ENCODE measurements around the gene WDR18. TPM values are rescaled to one million over a fixed set of nuclear protein-coding genes. Genes with fewer than 3 reads are reported as not detected.

The WDR18 gene
- polyA plus RNA-seq, 1 experiment: 44.3 TPM

GRCh38 chr19:994516-994915 is 10.4 kb downstream of the WDR18 start:
- POLR2A ChIA-PET: no interaction called here
- TF ChIP-seq CTCF (IDR thresholded peaks at IDR 0.05; ENCODE audit: insufficient read depth, low read depth, low read length): no peak
- Histone ChIP-seq H3K4me3 (ENCODE audit: low read depth, low read length) (no peak overlapping the region), H3K36me3 (ENCODE audit: control insufficient read depth, insufficient read depth, low read length) (peaks cover 10% of the 10 kb centered on the region), H3K27me3 (ENCODE audit: control insufficient read depth, insufficient read depth, low read length) (peaks cover 15% of the 10 kb centered on the region)
- CTCF ChIA-PET: interaction anchor here (0.8 kb wide), 1 partner anchor 12 kb away, joined by 5 read pairs; no protein-coding TSS in a partner anchor
- no peak for DNase-seq (ENCODE audit: low read depth)

GRCh38 chr19:995051-995827 is 11.1 kb downstream of the WDR18 start:
- Histone ChIP-seq H3K36me3 (ENCODE audit: control insufficient read depth, insufficient read depth, low read length) (peaks cover 9% of the 10 kb centered on the region), H3K4me3 (ENCODE audit: low read depth, low read length) (no peak overlapping the region), H3K27me3 (ENCODE audit: control insufficient read depth, insufficient read depth, low read length) (peaks cover 15% of the 10 kb centered on the region)
- TF ChIP-seq CTCF (IDR thresholded peaks at IDR 0.05; ENCODE audit: insufficient read depth, low read depth, low read length): no peak
- DNase-seq (ENCODE audit: low read depth): no peak
- POLR2A ChIA-PET: no interaction called here
- CTCF ChIA-PET: interaction anchor here (0.8 to 1.5 kb wide), 2 partner anchors 11 to 12 kb away, joined by 4 to 5 read pairs; partner anchors contain the start of gene WDR18

GRCh38 chr19:996051-996838 is 12.1 kb downstream of the WDR18 start:
- no peak for TF ChIP-seq CTCF (IDR thresholded peaks at IDR 0.05; ENCODE audit: insufficient read depth, low read depth, low read length)
- peaks cover 18% of the 10 kb centered on the region for H3K27me3 ChIP-seq (ENCODE audit: control insufficient read depth, insufficient read depth, low read length)
- DNase-seq (ENCODE audit: low read depth): no peak
- CTCF ChIA-PET: interaction anchor here (0.9 to 1.5 kb wide), 6 partner anchors 12 to 133 kb away, joined by 3 to 6 read pairs (median 4); partner anchors contain the start of gene WDR18
- POLR2A ChIA-PET: no interaction called here
- peaks cover 5% of the 10 kb centered on the region for H3K36me3 ChIP-seq (ENCODE audit: control insufficient read depth, insufficient read depth, low read length)
- H3K4me3 ChIP-seq (ENCODE audit: low read depth, low read length): peak overlapping the region; percentile 16; the same call in 1 of the 2 replicates

- POLR2A ChIA-PET: no interaction called here
- DNase-seq (ENCODE audit: low read depth): no peak
- H3K4me3 ChIP-seq (ENCODE audit: low read depth, low read length): no peak overlapping the region
Observed at GRCh38 chr19:998064-998463, 13.9 kb downstream of the WDR18 start.

More at GRCh38 chr19:998064-998463, 13.9 kb downstream of the WDR18 start:
- peaks cover 18% of the 10 kb centered on the region for H3K27me3 ChIP-seq (ENCODE audit: control insufficient read depth, insufficient read depth, low read length)
- CTCF ChIA-PET: interaction anchor here (1.2 to 1.5 kb wide), 2 partner anchors 14 to 246 kb away, joined by 4 read pairs; partner anchors contain the start of gene WDR18
- H3K36me3 ChIP-seq (ENCODE audit: control insufficient read depth, insufficient read depth, low read length): peaks cover 1% of the 10 kb centered on the region
- no peak for TF ChIP-seq CTCF (IDR thresholded peaks at IDR 0.05; ENCODE audit: insufficient read depth, low read depth, low read length)

Data from BJ (cell line).